ENCODE data around the gene SH3PXD2A. TPM values are rescaled to one million over a fixed set of nuclear protein-coding genes. Genes with fewer than 3 reads are reported as not detected.

SH3PXD2A gene
- total RNA-seq, 1 experiment from 2014 or later: 13.2 TPM

GRCh38 chr10:103696094-103696410 lies 159.3 kb downstream of the SH3PXD2A start:
- Mint-ChIP-seq H3K27me3 (ENCODE audit: insufficient read depth, unreplicated experiment) (no peaks in the 10 kb centered on the region), H3K27ac (ENCODE audit: low read depth, unreplicated experiment) (no peak overlapping the region), H3K36me3 (ENCODE audit: insufficient read depth, unreplicated experiment) (peaks cover 7% of the 10 kb centered on the region), H3K4me3 (ENCODE audit: unreplicated experiment) (no peak overlapping the region), H3K4me1 (ENCODE audit: insufficient read depth, unreplicated experiment) (peaks cover 14% of the 10 kb centered on the region), H3K9me3 (ENCODE audit: unreplicated experiment) (no peaks in the 10 kb centered on the region)
- no peak for TF ChIP-seq CTCF (IDR thresholded peaks at IDR 0.05; ENCODE audit: unreplicated experiment)
- POLR2A ChIA-PET: no interaction called here
- DNase-seq (ENCODE audit: unreplicated experiment): no peak
- intact Hi-C loops (cut with micrococcal nuclease): no loop called here
- no TSS peak for BruUV-seq (replicated peaks)
- CTCF ChIA-PET: interaction anchor here (4.7 kb wide), 1 partner anchor 9 kb away, joined by 30 read pairs; no protein-coding TSS in a partner anchor

- intact Hi-C loops (cut with micrococcal nuclease): no loop called here
- Mint-ChIP-seq H3K36me3 (ENCODE audit: insufficient read depth, unreplicated experiment) (peaks cover 7% of the 10 kb centered on the region), H3K27me3 (ENCODE audit: insufficient read depth, unreplicated experiment) (no peaks in the 10 kb centered on the region), H3K27ac (ENCODE audit: low read depth, unreplicated experiment) (no peak overlapping the region), H3K4me3 (ENCODE audit: unreplicated experiment) (no peak overlapping the region), H3K4me1 (ENCODE audit: insufficient read depth, unreplicated experiment) (peaks cover 14% of the 10 kb centered on the region), H3K9me3 (ENCODE audit: unreplicated experiment) (no peaks in the 10 kb centered on the region)
- ChIA-PET POLR2A (no interaction called here), CTCF (interaction anchor here (0.6 to 4.7 kb wide), 3 partner anchors 9 to 130 kb away, joined by 3 to 30 read pairs (median 4); no protein-coding TSS in a partner anchor)
- peak; percentile 43 for DNase-seq (ENCODE audit: unreplicated experiment)
- BruUV-seq (replicated peaks): no TSS peak
- TF ChIP-seq CTCF (IDR thresholded peaks at IDR 0.05; ENCODE audit: unreplicated experiment): no peak
Observed at GRCh38 chr10:103695584-103696005, 159.8 kb downstream of the SH3PXD2A start.

- no TSS peak for BruUV-seq (replicated peaks)
- no peak for TF ChIP-seq CTCF (IDR thresholded peaks at IDR 0.05; ENCODE audit: unreplicated experiment)
- Mint-ChIP-seq H3K9me3 (ENCODE audit: unreplicated experiment) (no peaks in the 10 kb centered on the region), H3K36me3 (ENCODE audit: insufficient read depth, unreplicated experiment) (peaks cover 7% of the 10 kb centered on the region), H3K27ac (ENCODE audit: low read depth, unreplicated experiment) (no peak overlapping the region), H3K4me3 (ENCODE audit: unreplicated experiment) (no peak overlapping the region), H3K27me3 (ENCODE audit: insufficient read depth, unreplicated experiment) (no peaks in the 10 kb centered on the region), H3K4me1 (ENCODE audit: insufficient read depth, unreplicated experiment) (peaks cover 14% of the 10 kb centered on the region)
- DNase-seq (ENCODE audit: unreplicated experiment): no peak
- intact Hi-C loops (cut with micrococcal nuclease): no loop called here
- ChIA-PET POLR2A (interaction anchor here (0.7 kb wide), 1 partner anchor 463 kb away, joined by 3 read pairs; no protein-coding TSS in a partner anchor), CTCF (interaction anchor here (0.6 kb wide), 1 partner anchor 88 kb away, joined by 4 read pairs; no protein-coding TSS in a partner anchor)
Observed at GRCh38 chr10:103693812-103694205, 161.6 kb downstream of the SH3PXD2A start.

- intact Hi-C loops (cut with micrococcal nuclease): no loop called here
- no TSS peak for BruUV-seq (replicated peaks)
- ChIA-PET POLR2A (no interaction called here), CTCF (no interaction called here)
- no peak for TF ChIP-seq CTCF (IDR thresholded peaks at IDR 0.05; ENCODE audit: unreplicated experiment)
- Mint-ChIP-seq H3K9me3 (ENCODE audit: unreplicated experiment) (no peaks in the 10 kb centered on the region), H3K27me3 (ENCODE audit: insufficient read depth, unreplicated experiment) (no peaks in the 10 kb centered on the region), H3K4me3 (ENCODE audit: unreplicated experiment) (no peak overlapping the region), H3K27ac (ENCODE audit: low read depth, unreplicated experiment) (no peak overlapping the region), H3K4me1 (ENCODE audit: insufficient read depth, unreplicated experiment) (peaks cover 14% of the 10 kb centered on the region), H3K36me3 (ENCODE audit: insufficient read depth, unreplicated experiment) (peaks cover 9% of the 10 kb centered on the region)
- DNase-seq (ENCODE audit: unreplicated experiment): no peak
Observed at GRCh38 chr10:103692952-103693811, 162.2 kb downstream of the SH3PXD2A start.

Measured in MCF 10A (cell line).